GM13976 (cell line): Measurements from ENCODE around the gene PSMB3.

Source experiments
- DNase-seq: peaks from one replicate; pipeline ENCODE4 v3.0.0; 2012; ENCODE audit warnings: low spot score
- CTCF ChIP-seq: IDR thresholded peaks from 2 replicates; pipeline ENCODE4 v1.5.1; 2012; ENCODE audit warnings: borderline replicate concordance, mild to moderate bottlenecking; ENCODE audit not compliant: insufficient read depth; ENCODE audit errors: extremely low read depth, missing control alignments, control extremely low read depth
- in situ Hi-C: fragments of 300-500 bp; cut with MboI; formaldehyde crosslinking; loops from one replicate; pipeline ENCODE4 v1.12.0; 2022; ENCODE audit warnings: low sequenced_read_pairs, mixed read lengths, inconsistent platforms; ENCODE audit not compliant: unreplicated experiment

PSMB3 gene

GRCh38 chr17:38746849-38747462 lies 5.6 kb upstream of the PSMB3 start:
- in situ Hi-C loops = no loop called here

GRCh38 chr17:38747463-38748148 lies 4.9 kb upstream of the PSMB3 start:
- in situ Hi-C loops = no loop called here
- DNase-seq = peak; percentile 80
- TF ChIP-seq CTCF = peak; percentile 26

More at GRCh38 chr17:38746849-38747462, 5.6 kb upstream of the PSMB3 start:
- TF ChIP-seq CTCF = no peak
- no peak for DNase-seq

GRCh38 chr17:38748149-38748891 lies 4.2 kb upstream of the PSMB3 start, which contains the start of gene PCGF2:
PCGF2 (minus strand) TSS chr17:38748336; CDS start chr17:38740402, 7,934 bp downstream.
- in situ Hi-C loops = no loop called here
- peak; percentile 77 for DNase-seq
- TF ChIP-seq CTCF = no peak

GRCh38 chr17:38748892-38749222 lies 3.7 kb upstream of the PSMB3 start:
- TF ChIP-seq CTCF = no peak
- no peak for DNase-seq
- in situ Hi-C loops = no loop called here

GRCh38 chr17:38749223-38750043 lies 3.1 kb upstream of the PSMB3 start:
- in situ Hi-C loops = no loop called here
- peak; percentile 74 for DNase-seq
- TF ChIP-seq CTCF = no peak

- in situ Hi-C loops = no loop called here
- no peak for DNase-seq
- TF ChIP-seq CTCF = no peak
Observed at GRCh38 chr17:38750044-38750311, 2.6 kb upstream of the PSMB3 start.
